Sigmoid colon (tissue), 7 donors: ENCODE measurements around the gene BRPF3. TPM values are rescaled to one million over a fixed set of nuclear protein-coding genes. Genes with fewer than 3 reads are reported as not detected.

Experiments
- DNase-seq: peaks from one replicate; pipeline ENCODE4 v3.0.0-alpha.2; 2019
- H3K27ac ChIP-seq, 4 donors: fragments of 200-600 bp; sonication (generic); one replicate each; pipeline ENCODE4 v1.5.1; 2016 to 2019; ENCODE audit warnings: mild to moderate bottlenecking in 1 of 4
- H3K27me3 ChIP-seq, 3 donors: fragments of 200-600 bp; sonication (generic); one replicate each; pipeline ENCODE4 v1.5.1; 2019; ENCODE audit warnings: mild to moderate bottlenecking in 1 of 3
- H3K36me3 ChIP-seq, 4 donors: fragments of 200-600 bp; sonication (generic); one replicate each; pipeline ENCODE4 v1.5.1; 2016 to 2019
- H3K4me1 ChIP-seq, 4 donors: fragments of 200-600 bp; sonication (generic); one replicate each; pipeline ENCODE4 v1.5.1; 2017 to 2019
- H3K4me3 ChIP-seq, 4 donors: fragments of 200-600 bp; sonication (generic); one replicate each; pipeline ENCODE4 v1.5.1; 2017 to 2019; ENCODE audit warnings: mild to moderate bottlenecking in 2 of 4, moderate library complexity in 1 of 4
- H3K9me3 ChIP-seq, 4 donors: fragments of 200-600 bp in 3 of 4; sonication (generic) in 3 of 4; one replicate each; pipeline versions ENCODE4 v1.5.1 to v1.6.1; 2013 to 2019
- EP300 ChIP-seq, 4 donors: sonication (generic); formaldehyde crosslinking; IDR thresholded peaks; one replicate each; pipeline ENCODE4 v1.6.1; 2017; ENCODE audit warnings: antibody characterized with exemption in 4 of 4
- POLR2A ChIP-seq, 2 donors: fragments of 450-650 bp; IDR thresholded peaks; one replicate each; pipeline ENCODE4 v1.6.1; 2016; ENCODE audit warnings: antibody characterized with exemption in 2 of 2, mild to moderate bottlenecking in 2 of 2, moderate library complexity in 2 of 2
- POLR2AphosphoS5 ChIP-seq, 4 donors: sonication (generic); formaldehyde crosslinking; IDR thresholded peaks; one replicate each; pipeline ENCODE4 v1.6.1; 2017; ENCODE audit warnings: antibody characterized with exemption in 4 of 4
- WGBS, 2 donors: extraction: QIAGEN DNeasy Blood & Tissue Kit; methylation state at CpG; one replicate each; pipeline ENCODE4 v1.1.7; 2013; 5-methylcytosine and 5-hydroxymethylcytosine counted together
- intact Hi-C: fragments of 100-400 bp; cut with DNase I; formaldehyde crosslinking; loops from one replicate; pipeline ENCODE4 v1.15.1; 2023
- polyA plus RNA-seq, 3 donors: library from polyadenylated mRNA; stranded (reverse); fragments of 200-250 nt; gene quantifications; one replicate each; pipeline ENCODE4 v1.2.3, GENCODE V29; 2013
- total RNA-seq, 4 donors: library from RNA; depleted of rRNA; stranded (reverse); fragments of >200 nt; gene quantifications; one replicate each; pipeline ENCODE4 v1.1.0, GENCODE V29; 2016
- TF ChIP-seq, protein P1 (sequence below), 4 experiments: fragments of 450-650 bp in 3 of 4; fragments of 200-600 bp in 1 of 4; IDR thresholded peaks; one replicate each; pipeline ENCODE4 v1.5.1; 2016 to 2019; ENCODE audit warnings: antibody characterized with exemption in 4 of 4, mild to moderate bottlenecking in 3 of 4, moderate library complexity in 2 of 4
- donor health status: healthy with polysubstance abuse.
- donor health status: Bipolar disorder and iron deficiency.
- donor health status: healthy.

The BRPF3 gene
- total and polyA plus RNA-seq, 7 donors: 11.2 to 41.8 (median 26.9) TPM

DNA sequence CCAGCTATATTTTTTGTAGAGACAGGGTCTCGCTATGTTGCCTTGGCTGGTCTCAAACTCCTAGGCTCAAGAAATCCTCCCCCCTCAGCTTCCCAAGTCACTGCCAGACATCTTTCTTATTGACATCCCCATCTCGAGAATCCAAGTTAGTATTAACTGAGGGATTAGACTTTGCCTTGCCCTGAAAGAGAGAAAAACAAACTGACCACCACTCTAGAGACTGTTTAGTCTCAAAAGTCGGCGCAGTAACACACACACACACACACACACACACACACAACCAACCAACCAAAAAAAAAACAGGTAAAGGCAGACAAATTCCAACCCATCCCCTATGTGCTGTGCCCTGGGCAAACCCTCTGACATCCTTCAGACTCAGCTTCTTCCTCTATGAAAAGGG is 46.1 kb downstream of the BRPF3 start:
- 79 to 82% methylated on average over 4 of the region's 4 CpGs for WGBS, 2 donors
- Histone ChIP-seq H3K9me3 (no peaks in the 10 kb centered on the region), H3K36me3 (no peaks in the 10 kb centered on the region), H3K4me1 (no peaks in the 10 kb centered on the region), H3K27ac (no peak overlapping the region), H3K4me3 (no peak overlapping the region), H3K27me3 (no peaks in the 10 kb centered on the region)
- intact Hi-C loops: no loop called here
- no peak for TF ChIP-seq POLR2A (IDR thresholded peaks at IDR 0.05)
- no peak for TF ChIP-seq POLR2AphosphoS5 (IDR thresholded peaks at IDR 0.05)
- TF ChIP-seq, protein P1, sequence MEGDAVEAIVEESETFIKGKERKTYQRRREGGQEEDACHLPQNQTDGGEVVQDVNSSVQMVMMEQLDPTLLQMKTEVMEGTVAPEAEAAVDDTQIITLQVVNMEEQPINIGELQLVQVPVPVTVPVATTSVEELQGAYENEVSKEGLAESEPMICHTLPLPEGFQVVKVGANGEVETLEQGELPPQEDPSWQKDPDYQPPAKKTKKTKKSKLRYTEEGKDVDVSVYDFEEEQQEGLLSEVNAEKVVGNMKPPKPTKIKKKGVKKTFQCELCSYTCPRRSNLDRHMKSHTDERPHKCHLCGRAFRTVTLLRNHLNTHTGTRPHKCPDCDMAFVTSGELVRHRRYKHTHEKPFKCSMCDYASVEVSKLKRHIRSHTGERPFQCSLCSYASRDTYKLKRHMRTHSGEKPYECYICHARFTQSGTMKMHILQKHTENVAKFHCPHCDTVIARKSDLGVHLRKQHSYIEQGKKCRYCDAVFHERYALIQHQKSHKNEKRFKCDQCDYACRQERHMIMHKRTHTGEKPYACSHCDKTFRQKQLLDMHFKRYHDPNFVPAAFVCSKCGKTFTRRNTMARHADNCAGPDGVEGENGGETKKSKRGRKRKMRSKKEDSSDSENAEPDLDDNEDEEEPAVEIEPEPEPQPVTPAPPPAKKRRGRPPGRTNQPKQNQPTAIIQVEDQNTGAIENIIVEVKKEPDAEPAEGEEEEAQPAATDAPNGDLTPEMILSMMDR (IDR thresholded peaks at IDR 0.05): no peak
- TF ChIP-seq EP300 (IDR thresholded peaks at IDR 0.05): no peak
- DNase-seq: no peak

DNA sequence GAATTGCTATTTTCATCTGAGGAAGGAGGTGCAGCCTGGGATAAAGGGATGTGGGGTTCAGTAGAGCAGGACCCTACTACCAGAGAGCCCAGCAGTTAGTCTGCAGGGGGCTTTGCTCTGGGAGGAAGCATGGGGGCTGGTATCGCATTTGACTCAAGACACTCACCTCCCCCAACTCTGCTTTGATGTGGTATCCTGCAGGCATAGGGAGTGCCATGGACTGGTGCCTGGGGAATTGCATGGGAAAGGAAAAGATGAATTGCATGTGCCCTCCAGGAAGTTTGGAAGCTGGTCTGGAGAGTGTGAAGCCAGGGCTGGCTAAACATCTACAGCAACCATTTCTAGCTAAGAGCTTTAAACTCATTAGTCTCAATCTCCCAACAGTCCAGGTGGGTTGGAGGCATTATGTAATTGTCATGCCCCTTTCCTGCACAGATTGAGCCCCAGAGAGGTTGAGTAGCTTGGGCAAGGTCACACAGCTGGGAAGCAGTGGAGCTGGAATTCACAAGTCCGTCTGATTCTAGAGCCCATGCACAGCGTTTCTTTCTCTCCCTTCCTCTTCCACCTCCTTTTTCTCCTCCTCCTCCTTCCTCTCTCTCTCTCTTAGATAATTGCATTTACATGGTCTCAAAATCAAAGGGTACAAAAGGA is 47.1 kb downstream of the BRPF3 start:
- H3K4me1 ChIP-seq: no peaks in the 10 kb centered on the region
- H3K27me3 ChIP-seq: no peaks in the 10 kb centered on the region
- no peaks in the 10 kb centered on the region for H3K36me3 ChIP-seq
- H3K27ac ChIP-seq: no peak overlapping the region
- H3K4me3 ChIP-seq: no peak overlapping the region
- intact Hi-C loops: no loop called here
- TF ChIP-seq POLR2A (IDR thresholded peaks at IDR 0.05) (no peak), POLR2AphosphoS5 (IDR thresholded peaks at IDR 0.05) (no peak), EP300 (IDR thresholded peaks at IDR 0.05) (no peak)
- TF ChIP-seq, protein P1 (IDR thresholded peaks at IDR 0.05): no peak
- no peak for DNase-seq
- 76 to 95% methylated on average over 3 of the region's 3 CpGs for WGBS, 2 donors
- no peaks in the 10 kb centered on the region for H3K9me3 ChIP-seq

DNA sequence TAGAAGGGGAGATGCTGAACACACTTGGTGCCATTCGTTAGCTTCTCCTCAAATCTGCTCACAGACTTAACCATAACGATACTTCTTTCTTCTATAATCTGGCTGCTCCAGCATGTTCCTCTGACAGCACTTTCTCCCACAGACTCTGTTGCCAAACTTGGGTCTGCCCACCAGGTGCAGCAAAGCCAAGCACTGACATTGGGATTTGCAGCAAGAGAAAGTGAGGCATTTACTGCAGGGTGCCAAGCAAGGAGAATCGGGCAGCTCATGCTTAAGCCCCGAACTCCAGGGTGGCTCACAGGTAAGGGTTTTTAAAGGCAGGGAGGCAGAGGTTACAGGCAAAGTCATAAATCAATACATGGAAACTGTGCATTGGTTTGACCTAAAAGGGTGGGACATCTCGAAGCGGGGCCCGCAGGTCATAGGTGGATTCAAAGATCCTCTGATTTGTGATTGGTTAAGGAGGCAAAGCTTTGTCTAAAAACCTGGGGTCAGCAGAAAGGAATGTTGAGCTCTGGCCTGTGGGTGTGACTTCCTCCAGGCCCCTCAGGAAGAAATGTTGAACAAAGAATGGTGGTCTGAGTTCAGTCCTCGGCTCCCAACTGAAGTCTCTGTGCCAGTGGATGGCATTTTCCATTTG is 48.2 kb downstream of the BRPF3 start:
- TF ChIP-seq POLR2AphosphoS5 (IDR thresholded peaks at IDR 0.05) (no peak), EP300 (IDR thresholded peaks at IDR 0.05) (no peak), POLR2A (IDR thresholded peaks at IDR 0.05) (no peak)
- TF ChIP-seq, protein P1 (IDR thresholded peaks at IDR 0.05): no peak
- DNase-seq: no peak
- WGBS, 2 donors: 86% methylated on average over 8 of the region's 8 CpGs
- intact Hi-C loops: no loop called here
- H3K4me1 ChIP-seq: no peaks in the 10 kb centered on the region
- no peaks in the 10 kb centered on the region for H3K36me3 ChIP-seq
- H3K4me3 ChIP-seq: no peak overlapping the region
- H3K27me3 ChIP-seq: no peaks in the 10 kb centered on the region
- H3K9me3 ChIP-seq: no peaks in the 10 kb centered on the region
- no peak overlapping the region for H3K27ac ChIP-seq

DNA sequence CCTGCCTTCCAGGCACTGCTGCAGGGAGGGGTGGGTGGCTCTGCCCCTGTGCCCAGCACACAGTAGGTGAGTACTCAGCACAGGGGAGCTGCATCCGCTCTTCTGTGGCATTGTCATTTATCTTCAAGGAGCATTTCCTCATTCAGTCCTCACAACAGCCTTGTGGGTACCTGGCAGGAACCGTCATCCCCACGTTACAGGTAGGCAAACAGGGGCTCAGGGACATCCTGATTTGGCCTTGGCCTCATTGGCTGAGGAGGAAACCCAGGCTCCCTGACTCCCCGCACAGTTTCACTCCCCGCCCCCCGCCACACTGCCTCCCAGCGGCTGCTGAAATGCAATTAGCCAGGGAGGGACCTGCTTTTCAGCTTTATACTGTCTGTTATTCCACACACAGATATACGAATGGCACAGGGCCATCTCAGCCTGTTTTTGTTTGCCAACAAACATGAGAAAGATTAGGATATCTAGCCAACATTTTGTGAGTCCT is 49.1 kb downstream of the BRPF3 start:
- Histone ChIP-seq H3K4me1 (no peaks in the 10 kb centered on the region), H3K4me3 (no peak overlapping the region), H3K9me3 (no peaks in the 10 kb centered on the region), H3K27me3 (no peaks in the 10 kb centered on the region), H3K27ac (no peak overlapping the region), H3K36me3 (no peaks in the 10 kb centered on the region)
- 23 to 50% methylated on average over 8 of the region's 8 CpGs for WGBS, 2 donors
- DNase-seq: no peak
- TF ChIP-seq POLR2A (IDR thresholded peaks at IDR 0.05) (no peak), EP300 (IDR thresholded peaks at IDR 0.05) (no peak), POLR2AphosphoS5 (IDR thresholded peaks at IDR 0.05) (no peak)
- TF ChIP-seq, protein P1 (IDR thresholded peaks at IDR 0.05): no peak
- intact Hi-C loops: no loop called here
